HG02938 (cell line): ENCODE results near the gene PDE8A.

Experiments used
- ATAC-seq: cut with Tn5 transposase; IDR thresholded peaks from one replicate; pipeline ENCODE4 v1.9.1; 2021; ENCODE audit warnings: mild to moderate bottlenecking, moderate library complexity; ENCODE audit not compliant: unreplicated experiment

The PDE8A gene

DNA sequence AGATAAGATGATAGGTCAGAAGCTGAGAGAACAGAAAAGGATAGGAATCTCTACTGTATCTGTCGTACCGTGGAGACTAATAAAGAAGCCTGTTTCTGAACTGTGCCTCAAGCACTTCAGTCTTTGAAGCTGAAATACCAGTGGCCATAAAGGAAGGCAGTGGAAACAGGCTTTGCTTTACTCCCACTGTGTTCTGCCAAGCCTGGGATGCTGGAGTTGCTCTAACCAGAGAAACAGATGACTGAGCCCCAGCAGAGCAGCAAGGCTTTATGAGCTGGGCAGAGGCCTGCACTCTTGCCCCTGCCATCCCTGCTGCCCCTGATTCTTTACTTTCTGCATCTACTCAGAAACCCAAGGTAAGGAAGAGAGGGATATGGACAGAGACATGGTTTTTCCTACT is 89.4 kb downstream of the PDE8A start:
- no peak for ATAC-seq

DNA sequence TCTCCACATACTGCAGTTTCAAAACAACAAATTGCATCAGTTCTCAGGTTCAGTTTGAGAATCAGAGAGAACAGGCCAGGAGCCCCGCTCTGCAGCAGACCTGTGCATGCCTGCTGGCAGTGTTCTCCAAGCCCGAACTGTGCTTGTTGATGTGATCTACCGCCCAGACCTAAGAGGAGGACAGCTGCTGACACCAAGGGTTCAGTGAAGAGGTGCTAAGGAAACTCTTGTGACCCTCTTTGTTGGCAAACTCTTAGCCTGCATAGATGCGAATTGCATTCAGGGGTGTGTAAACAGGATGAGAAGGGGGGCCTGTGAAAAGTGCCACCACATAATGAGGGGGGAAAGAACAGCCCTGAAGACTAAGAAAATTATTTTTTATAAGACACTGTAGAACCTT is 89.8 kb downstream of the PDE8A start:
- no peak for ATAC-seq

DNA sequence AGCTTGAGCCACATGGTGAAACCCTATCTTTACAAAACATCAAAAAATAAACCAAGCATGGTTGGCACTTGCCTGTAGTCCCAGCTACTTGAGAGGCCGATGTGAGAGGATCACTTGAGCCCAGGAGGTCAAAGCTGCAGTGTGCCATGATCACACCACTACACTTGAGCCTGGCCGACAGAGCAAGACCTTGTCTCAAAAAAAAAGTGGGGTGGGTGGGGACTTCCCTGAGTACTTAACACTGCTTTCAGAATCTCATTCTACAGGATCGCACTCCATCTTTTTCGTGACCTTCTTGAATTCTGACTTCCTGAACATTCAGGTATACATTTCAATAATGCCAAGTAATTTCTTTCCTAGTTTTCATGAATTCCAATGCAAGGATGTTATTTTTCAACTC is 91.3 kb downstream of the PDE8A start:
- no peak for ATAC-seq

DNA sequence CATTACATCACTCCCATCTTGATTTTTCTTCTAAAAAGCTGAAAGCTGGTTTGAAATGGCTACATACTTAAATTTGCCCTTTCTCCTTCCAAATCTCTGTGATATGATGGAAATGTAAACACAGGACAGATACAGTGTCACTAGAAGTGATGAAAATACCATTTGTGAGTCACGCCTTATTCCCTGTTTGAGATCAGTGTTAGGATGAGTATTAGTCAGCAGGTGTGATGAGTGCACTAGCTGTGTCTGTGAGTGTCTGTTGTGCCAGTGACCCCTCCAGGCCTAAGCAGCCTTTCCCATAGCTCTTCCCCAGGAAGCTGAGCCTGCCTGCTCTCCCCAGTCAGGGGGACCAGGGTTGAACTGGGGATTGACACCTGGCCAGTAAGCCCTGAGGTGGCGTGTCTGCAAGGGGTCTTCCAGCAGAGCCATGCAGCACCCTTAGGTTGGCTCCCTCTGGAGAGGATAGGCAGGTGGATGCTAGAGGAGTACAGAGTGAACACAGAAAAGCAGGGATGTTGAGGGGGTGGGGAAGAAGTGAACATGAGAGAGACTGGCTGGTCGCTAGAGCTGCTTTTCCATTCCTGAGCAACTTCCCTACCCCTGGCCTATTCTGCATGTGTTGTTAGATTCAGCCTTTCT is 92.0 kb downstream of the PDE8A start:
- peak; percentile 82 for ATAC-seq

DNA sequence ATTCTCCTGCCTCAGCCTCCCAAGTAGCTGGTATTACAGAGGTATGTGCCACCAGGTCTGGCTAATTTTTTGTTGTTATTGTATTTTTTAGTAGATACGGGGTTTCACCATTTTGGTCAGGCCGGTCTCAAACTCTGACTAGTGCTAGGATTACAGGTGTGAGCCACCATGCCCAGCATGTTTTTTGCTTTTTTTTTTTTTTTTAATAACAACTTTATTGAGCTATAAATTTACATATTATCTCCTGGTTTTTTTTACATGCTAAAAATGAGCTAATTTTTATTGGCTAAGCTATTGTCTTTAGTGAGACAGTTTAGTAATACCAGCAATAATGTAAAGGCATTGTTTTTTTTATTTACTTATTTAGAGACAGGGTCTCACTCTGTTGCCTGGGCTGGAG is 105.2 kb downstream of the PDE8A start:
- no peak for ATAC-seq

DNA sequence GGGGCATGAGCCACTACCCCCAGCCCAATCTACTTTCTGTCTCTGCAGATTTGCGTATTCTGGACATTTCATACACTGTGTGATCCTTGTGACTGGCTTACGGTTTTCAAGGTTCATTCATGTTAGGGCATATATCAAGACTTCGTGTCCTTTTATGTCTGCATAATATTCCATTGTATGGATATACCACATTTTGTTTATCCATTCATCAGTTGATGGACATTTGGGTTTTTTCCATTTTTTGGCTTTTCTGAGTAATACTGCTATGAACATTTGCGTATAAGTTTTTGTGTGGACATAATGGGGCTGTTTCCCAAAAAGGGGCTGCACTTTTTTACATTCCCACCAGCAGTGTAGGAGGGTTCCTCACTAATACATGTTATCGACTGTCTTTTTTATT is 106.6 kb downstream of the PDE8A start:
- ATAC-seq, result no peak

DNA sequence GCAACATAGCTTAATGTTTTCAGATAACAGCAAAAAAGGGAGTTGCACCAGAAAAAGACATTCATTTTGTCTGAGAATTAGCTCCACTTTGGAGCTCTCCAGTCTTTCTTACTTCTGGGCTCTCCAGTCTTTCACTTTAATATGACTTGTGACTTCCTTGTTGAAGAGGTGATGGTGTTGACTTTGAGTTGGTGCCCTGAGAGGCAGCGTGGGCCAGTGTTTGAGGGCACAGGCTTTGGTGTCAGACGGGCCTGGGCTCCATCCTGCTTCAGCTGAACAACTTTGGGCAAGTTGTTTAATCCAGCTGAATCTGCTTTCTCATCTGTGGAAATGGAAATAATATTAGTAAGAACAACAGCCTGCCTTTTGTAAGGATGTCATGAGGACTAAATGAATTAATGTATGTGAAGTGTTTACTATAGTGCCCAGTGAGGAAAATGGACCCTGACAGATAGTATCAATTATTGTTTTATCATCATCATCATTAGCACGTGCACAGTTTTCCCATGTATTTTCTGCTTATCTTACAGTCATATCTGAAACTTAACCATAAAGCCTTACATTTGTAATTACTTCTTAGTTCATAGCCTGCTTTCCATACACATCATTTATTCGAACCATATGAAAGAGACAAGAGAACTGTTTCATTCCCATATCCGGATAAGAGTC is 108.4 kb downstream of the PDE8A start:
- ATAC-seq, result no peak

DNA sequence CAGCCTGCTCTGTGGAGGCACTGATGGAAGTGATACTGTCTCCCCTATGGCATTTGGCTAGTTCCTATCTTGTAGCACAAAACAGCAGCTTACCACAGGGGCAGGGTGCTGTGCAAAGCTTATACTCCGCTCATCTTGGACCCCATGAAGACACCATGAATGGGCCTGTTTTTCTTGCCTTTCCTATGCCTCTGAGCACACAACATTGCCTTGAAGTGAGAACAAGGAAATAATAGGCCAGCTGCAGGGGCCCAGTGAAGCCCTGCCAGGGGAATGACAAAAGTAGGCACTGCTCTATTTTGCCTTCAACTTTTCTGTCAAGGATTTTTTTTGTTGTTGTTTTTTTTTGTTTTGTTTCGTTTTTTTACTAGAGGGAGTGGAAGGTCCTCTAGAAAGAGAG is 110.3 kb downstream of the PDE8A start:
- no peak for ATAC-seq

DNA sequence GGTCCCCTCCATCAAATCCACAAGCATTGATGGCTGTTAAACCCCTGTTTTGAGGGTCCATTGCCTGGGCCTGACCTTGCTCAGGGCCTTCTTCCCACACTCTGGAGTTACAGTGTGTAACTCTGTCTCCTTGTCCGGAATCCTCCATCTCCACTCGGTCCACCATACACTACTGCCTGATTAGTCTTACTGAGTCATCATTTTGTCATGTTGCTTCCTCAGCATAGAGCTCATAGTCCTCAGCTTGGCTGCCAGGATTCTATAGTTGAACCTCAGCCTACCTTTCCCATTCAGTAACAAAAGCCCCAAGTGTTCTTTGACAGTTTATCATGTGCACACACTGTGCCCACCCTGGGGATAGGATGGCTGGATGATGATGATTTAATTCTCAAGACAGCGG is 113.0 kb downstream of the PDE8A start:
- ATAC-seq, result no peak

DNA sequence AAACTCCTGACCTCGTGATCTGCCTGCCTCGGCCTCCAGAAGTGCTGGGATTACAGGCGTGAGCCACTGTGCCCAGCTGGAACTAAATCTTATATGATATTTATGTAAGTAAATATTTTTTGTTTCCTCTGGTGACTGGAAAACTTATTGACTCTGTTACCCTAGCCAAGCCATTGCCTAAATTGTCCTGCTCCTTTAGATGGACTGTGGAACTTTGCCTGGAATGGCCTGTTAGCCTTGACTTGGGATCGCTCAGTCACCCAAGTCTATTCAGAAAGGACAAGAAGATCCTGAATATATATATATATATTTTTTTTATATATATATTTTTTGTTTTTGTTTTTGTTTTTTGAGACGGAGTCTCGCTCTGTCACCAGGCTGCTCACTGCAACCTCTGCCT is 113.9 kb downstream of the PDE8A start:
- ATAC-seq, result no peak

DNA sequence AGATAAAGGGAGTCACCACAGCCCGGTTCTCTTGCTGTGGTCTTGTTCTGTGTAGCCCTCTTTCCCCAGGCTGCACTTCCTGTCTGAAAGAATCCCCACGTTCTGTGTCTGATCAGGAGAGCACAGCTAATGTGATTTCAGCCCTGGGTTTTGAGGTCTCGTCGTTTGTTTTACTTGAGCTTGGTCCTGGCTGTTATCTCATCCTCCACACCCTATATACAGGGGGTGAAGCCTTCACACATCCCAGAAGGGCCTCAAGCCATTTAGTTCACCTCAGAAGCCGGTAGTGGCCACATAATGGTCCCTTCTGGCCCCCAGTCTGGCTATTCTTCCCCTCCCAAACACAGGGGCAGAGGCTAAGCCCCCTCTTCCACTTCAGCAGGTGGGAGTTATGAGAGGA is 115.6 kb downstream of the PDE8A start:
- no peak for ATAC-seq

DNA sequence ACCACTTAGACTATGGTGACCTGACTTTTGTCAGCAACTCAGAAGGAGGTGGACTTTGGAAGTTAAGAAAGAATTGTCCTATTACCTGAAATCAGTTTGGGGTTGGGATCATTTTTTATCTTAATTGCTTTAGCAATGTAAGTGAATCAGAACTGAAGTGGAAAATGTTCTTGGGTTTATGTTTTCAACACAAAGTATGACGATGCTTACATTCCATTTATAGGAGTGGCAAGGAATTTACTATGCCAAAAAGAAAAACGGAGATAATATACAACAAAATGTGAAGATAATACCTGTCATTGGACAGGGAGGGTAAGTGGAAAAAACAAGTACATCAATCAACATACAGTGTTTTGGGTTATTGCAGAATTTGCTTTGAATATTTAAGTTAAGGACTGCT is 116.1 kb downstream of the PDE8A start:
- ATAC-seq, result no peak

DNA sequence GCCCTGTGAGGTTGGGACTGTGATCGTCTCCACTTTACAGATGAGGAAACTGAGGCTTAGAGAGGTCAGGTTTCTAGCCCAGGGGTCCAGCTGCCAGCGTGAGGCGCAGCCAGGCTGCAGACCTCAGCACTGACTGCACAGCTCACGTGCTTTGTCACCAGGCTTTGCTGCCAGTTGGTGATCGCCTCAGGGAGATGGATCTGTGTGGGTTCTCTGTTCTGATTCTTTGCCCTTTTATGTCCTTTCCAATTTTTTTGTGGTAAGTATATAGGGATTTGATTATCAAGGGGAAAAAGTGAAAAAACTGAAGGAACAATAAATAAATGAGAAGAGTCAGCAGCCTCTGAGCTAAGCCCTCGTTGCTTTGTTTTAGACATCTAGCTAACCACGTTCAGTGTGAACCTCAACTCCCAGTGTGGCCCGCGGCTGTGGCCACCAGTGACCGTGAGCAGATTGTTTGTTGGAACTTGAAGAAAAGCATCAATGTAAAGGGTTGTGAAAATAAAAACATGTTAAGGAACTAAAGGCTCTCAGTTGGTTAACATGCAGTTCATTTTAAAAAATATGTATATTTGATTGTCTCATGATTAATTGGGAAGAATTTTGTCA is 117.6 kb downstream of the PDE8A start:
- ATAC-seq, result no peak

DNA sequence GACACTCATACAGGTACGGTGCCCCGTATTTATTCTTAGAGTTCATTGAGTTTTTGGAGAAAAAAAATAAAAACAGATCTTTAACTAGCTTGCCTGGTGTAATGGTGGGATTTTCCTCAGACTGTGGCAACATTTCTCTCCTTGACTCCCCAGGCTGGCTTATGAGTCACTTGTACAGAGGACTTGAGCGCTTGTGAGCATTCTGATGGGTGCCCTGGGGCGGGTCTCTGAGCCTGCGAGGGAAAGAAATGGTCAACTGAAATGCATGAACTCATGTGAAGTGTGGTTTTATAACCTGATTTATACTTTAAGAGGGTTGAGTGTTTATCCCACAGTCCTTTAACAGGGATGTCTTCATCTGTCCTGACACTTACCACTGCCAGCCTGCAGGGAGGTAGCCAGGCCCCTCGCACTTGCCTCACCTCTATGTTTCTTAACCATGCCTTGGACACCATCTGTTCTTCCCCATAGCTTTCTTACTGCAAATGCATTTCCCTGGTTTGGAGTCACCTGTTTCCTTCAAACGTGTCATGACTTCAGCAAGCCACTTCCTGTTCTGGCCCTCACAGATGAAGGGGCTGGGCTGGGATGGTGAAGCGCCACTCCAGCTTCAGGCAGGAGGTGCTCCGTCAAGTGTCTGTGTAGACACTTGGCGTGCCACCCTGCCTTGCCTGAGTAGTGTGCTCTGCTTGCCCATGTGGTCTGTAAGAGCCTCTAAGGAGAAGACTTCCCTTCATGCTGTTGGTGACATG is 118.7 kb downstream of the PDE8A start:
- ATAC-seq, result no peak

DNA sequence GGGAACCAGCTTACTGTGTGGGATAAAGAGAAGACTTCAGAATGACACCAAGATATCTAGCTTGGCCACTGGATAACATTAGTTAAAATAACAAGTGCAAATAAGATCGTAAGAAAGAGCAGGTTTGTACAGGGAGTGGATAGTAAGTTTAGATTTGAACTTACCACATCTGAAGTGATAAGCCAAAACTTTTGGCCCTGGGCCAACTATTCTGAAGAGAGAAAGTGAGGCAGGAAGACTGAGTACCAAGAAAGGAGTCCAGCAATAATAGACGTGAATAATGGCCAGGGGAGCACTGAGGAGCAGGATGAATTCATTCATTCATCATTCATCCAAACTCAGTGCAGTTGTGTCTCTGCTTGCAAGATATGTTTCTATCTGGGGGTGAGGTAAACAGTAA is 122.9 kb downstream of the PDE8A start:
- ATAC-seq, result no peak

DNA sequence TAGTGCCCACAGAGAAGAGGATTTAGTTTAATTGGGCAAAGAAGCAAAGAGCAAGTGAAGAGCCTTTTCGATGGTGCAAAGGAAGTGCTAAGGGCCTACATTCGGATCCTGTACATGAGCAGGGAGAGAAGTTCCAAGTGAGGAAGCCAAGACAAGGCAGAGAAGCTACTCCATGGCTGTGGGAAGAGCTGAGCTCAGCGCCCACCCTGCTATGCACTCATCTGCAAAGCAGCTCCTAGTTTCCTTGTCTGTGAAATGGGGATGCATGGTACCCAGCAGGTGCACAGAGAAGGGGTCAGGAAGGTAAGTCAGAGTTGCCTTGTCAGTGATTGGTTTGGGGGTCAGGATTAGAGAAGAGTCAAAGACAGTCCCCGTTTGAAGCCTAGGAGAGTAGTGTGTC is 126.5 kb downstream of the PDE8A start:
- ATAC-seq, result no peak

DNA sequence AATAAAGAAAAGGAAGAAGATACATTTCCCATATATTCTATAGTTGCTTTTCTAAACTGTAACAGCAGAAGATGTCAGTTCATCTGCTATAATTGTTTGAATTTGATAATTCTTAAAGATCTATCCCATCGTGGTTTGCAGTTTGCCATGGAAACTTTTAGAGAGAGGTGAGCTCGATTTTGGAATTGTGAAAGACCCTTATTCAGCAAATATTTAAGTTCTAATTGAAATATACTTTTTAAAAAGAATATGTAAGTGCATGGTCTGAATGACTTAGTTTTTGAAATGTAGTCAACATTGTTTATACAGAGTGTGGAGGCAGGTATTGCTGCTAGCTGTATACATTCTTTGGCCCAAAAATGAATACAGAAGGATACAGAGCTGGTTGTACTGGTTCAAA is 127.7 kb downstream of the PDE8A start:
- ATAC-seq, result no peak

DNA sequence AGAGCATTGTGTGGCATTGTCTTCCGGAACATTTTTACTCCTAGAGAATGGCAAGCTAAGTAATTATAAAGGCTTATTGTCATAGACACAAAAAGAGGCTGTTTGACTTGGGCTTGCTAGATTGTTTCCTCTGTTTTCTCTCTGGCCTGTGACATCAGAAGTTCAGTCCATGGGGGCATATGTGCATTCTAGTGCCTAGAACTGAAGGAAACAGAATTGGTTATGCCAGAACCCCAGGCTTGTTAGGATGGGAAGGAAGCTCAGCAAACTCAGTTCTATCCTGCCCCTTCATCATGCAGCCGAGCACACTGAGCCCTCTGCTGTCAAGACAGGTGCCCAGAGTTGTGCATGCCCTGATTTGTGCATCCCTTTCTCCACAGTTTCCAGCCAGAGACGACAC is 131.3 kb downstream of the PDE8A start:
- ATAC-seq, result no peak

DNA sequence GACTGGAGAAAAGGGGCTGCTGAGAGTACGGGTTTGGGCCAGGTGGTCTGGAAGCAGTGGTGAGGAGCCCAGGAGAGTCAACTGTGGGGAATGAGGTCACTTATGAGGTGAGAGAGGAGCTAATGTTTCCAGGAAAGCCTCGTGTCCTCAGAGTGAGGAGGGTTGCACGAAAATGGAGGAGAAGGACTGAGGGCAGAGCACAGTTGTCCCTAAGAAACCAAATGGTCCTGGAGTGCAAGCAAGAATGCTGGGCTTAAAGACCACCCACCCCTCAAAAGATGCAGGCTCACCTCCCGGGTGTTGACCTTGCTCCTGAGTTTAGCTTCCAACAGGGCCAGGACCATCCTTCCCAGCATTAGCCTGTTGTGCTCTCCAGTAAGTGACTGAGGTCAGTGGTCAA is 133.2 kb downstream of the PDE8A start:
- no peak for ATAC-seq

DNA sequence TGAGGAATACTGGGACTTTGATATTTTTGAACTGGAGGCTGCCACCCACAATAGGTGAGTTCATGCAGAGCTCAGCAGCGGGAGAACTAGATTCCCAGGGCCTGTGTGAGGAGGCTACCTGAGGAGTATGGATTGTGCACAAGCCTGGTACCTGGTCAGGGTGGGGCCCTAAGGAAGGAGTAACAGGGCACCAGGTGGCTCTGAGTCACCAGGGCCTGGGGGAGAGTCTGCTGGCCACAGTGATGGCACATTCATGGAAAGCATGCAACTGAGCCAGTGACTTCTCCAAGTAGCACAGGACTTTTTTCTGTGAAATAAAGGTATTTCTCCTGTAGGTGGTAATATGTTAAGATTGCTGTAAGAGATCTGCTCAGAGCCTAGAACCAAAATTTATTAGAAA is 134.4 kb downstream of the PDE8A start:
- no peak for ATAC-seq

DNA sequence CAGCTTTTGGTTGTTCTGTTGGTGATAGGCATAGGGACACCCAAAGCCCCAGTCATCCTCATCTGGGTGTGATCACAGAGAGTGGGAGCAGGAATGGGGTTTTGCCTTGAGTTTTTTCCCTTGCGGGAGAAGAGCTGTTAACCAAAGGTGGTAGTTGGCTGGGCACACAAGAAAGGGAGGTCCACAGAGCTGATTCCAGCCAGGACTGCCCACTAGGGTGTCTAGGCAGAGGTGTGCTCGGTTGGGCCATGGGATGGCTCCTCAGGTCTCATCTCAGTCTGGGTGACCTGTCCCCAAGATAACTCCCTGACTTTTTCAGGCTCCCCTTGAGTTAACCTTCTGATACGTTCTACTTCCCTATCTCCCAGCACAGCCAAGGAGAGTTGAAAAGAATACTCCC is 134.8 kb downstream of the PDE8A start:
- no peak for ATAC-seq
